ENCODE data around the gene RPAP3. TPM values are rescaled to one million over a fixed set of nuclear protein-coding genes. Genes with fewer than 3 reads are reported as not detected.
"Not testable (repeated sequence)": the region's sequence is repeated elsewhere in the genome, so short reads cannot be mapped to it uniquely, and the experiment has no call there.

The RPAP3 gene
- total RNA-seq, 1 donor from 2014 or later = 7.7 TPM

GRCh38 chr12:47686645-47687240, 19.1 kb downstream of the RPAP3 start:
- peak; percentile 36 to 64 for DNase-seq (ENCODE audit: low read depth in 2 of 2)

- DNase-seq (ENCODE audit: low read depth in 2 of 2) = no peak
These were observed 26.0 kb downstream of the RPAP3 start for GRCh38 chr12:47679785-47680184.

GRCh38 chr12:47672068-47672467, 33.8 kb downstream of the RPAP3 start:
- no peak for DNase-seq (ENCODE audit: low read depth in 2 of 2)

GRCh38 chr12:47667935-47668334, 37.9 kb downstream of the RPAP3 start:
- DNase-seq (ENCODE audit: low read depth in 2 of 2) = not testable (repeated sequence)

- no peak for DNase-seq (ENCODE audit: low read depth in 2 of 2)
These were observed 53.2 kb downstream of the RPAP3 start for GRCh38 chr12:47652521-47653234.

- DNase-seq (ENCODE audit: low read depth in 2 of 2) = peak; percentile 50 to 76
These were observed 54.2 kb downstream of the RPAP3 start for GRCh38 chr12:47651368-47652254.

- DNase-seq (ENCODE audit: low read depth in 2 of 2) = no peak
These were observed 55.4 kb downstream of the RPAP3 start for GRCh38 chr12:47650469-47650868.

- DNase-seq (ENCODE audit: low read depth in 2 of 2) = no peak
These were observed 56.4 kb downstream of the RPAP3 start for GRCh38 chr12:47649381-47649780.

GRCh38 chr12:47648056-47648579, 57.7 kb downstream of the RPAP3 start:
- peak; percentile 53 to 58 for DNase-seq (ENCODE audit: low read depth in 2 of 2)

GRCh38 chr12:47642310-47642709, 63.5 kb downstream of the RPAP3 start:
- not testable (repeated sequence) for DNase-seq (ENCODE audit: low read depth in 2 of 2)

- peak in 1 of 2 donors; percentile 40 for DNase-seq (ENCODE audit: low read depth in 2 of 2)
These were observed 68.7 kb downstream of the RPAP3 start for GRCh38 chr12:47636908-47637780.

- DNase-seq (ENCODE audit: low read depth in 2 of 2) = not testable (repeated sequence)
These were observed 70.1 kb downstream of the RPAP3 start for GRCh38 chr12:47635770-47636169.

GRCh38 chr12:47634127-47634526, 71.7 kb downstream of the RPAP3 start:
- no peak for DNase-seq (ENCODE audit: low read depth in 2 of 2)

- no peak for DNase-seq (ENCODE audit: low read depth in 2 of 2)
These were observed 83.9 kb downstream of the RPAP3 start for GRCh38 chr12:47621960-47622359.

- DNase-seq (ENCODE audit: low read depth in 2 of 2) = no peak
These were observed 88.4 kb downstream of the RPAP3 start for GRCh38 chr12:47617476-47617875.

GRCh38 chr12:47616440-47616839, 89.4 kb downstream of the RPAP3 start:
- DNase-seq (ENCODE audit: low read depth in 2 of 2) = no peak

- no peak for DNase-seq (ENCODE audit: low read depth in 2 of 2)
These were observed 90.1 kb downstream of the RPAP3 start for GRCh38 chr12:47615711-47616110.

GRCh38 chr12:47614521-47614920, 91.3 kb downstream of the RPAP3 start:
- no peak for DNase-seq (ENCODE audit: low read depth in 2 of 2)

GRCh38 chr12:47612953-47613352, 92.9 kb downstream of the RPAP3 start:
- no peak for DNase-seq (ENCODE audit: low read depth in 2 of 2)

GRCh38 chr12:47611906-47612305, 93.9 kb downstream of the RPAP3 start:
- DNase-seq (ENCODE audit: low read depth in 2 of 2) = no peak
